Activated CD4-positive, alpha-beta T cell treated with anti-CD3 and anti-CD28 coated beads, Interleukin-2, amount 50 U/mL, for 24 hours (primary cell): Measurements from ENCODE around the gene FXYD4.

ENCODE experiments used
- DNase-seq, 2 donors: peaks; one replicate each; pipeline ENCODE4 v3.0.0-alpha.2; 2020; ENCODE audit warnings: low read depth in 1 of 2, low spot score in 1 of 2

The FXYD4 gene

GRCh38 chr10:43343126-43343525, 28.3 kb upstream of the FXYD4 start:
- no peak for DNase-seq

DNA sequence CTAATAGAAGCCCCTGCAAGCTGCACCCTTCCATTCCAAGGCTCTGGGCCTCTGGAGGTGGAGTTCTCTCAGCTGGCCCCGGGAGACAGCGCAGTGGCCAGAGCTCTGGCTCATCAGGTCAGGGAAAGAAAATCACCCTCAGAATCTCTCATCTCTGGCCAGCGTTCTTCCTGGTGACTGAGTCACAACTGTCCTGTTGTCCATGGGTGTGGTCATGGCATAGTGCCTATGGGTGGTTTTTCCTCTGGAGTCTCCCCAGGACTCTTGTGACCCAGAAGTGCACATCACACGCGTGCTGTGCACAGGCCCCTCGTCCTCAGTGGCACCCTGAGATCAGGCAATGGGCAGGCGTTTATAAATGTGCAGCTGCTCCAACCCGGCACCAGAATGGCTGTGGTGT, 27.4 kb upstream of the FXYD4 start:
- DNase-seq: no peak

DNA sequence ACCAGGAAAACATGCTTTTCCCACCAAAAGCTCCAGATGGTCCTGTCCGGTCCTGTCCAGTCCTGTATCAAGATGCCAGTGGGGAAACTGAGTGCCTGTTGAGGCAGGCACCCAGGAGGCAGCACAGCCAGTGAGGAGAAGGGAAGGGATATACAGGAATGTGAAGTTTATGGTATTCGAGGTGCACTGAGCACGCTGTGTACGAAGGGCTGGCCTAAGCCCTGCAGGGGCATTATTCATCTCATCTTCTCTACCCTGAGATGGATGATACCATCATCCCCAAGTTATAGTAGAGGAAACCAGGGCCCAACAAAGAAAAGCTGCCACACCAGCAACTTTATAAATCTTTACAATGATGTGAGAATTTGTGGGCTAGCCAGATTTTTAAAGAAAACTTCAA, 23.4 kb upstream of the FXYD4 start:
- DNase-seq: no peak

DNA sequence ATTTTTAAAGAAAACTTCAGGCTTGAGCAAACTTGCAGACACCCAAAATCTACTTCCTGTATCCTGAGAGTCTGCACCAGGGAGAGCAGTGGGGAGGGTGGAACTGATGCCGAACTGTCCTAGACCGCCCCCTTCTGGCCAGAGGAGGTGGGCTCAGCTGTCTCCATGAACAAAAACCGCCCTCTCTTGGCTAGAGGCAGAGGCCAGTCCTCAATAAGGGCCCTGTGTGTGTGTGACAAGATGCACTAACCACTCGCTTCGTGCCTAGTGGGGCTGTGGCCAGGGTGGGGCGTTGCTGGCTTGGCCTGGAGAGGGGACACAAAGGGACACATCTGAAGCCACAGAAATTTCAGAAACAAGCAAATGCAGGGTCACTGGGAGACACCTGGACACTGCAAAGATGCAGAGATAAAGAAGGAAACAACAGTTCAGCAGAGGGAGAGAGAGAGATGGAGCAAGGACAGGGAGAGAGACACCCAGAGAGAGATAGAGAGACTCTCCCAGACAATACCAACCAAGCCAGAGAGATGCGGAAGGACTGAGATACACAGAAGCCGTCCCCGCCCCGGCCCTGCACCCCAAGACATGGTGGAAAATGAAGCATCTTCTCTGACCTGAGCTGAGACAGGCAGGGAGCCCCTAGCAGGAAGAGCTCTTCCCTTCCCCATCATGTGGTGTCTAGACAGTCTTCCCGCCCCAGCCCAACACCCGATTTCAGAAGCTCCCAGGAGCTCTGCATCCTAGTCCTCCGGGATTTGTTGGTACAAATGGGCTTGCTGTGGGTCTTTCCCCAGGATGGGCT, 22.7 kb upstream of the FXYD4 start:
- peak; percentile 70 to 78 for DNase-seq

- DNase-seq: no peak
These were observed 21.3 kb upstream of the FXYD4 start for GRCh38 chr10:43350156-43350555.

DNA sequence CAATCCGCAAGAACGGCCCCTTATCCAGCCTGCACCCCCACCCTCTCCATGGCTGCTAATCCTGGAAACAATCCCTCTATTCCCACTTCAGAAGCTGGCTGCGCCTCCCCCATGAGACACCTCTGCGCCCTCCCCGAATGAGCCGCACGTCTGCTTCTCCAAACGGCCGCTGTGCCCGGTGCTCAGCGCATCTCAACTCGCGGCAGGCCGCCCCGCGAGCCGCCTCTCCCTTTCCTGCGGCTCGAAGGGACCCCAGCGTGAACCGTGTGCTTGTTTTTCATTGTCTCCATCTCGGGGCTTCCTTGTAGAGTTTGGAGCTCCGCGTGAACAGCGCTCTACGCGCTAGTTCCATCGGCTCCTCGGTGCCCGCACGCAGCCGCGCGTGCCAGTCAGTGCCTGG, 20.8 kb upstream of the FXYD4 start:
- DNase-seq: no peak

- DNase-seq: no peak
These were observed 20.1 kb upstream of the FXYD4 start for GRCh38 chr10:43351301-43351700.

GRCh38 chr10:43352951-43353350, 18.5 kb upstream of the FXYD4 start:
- no peak for DNase-seq

DNA sequence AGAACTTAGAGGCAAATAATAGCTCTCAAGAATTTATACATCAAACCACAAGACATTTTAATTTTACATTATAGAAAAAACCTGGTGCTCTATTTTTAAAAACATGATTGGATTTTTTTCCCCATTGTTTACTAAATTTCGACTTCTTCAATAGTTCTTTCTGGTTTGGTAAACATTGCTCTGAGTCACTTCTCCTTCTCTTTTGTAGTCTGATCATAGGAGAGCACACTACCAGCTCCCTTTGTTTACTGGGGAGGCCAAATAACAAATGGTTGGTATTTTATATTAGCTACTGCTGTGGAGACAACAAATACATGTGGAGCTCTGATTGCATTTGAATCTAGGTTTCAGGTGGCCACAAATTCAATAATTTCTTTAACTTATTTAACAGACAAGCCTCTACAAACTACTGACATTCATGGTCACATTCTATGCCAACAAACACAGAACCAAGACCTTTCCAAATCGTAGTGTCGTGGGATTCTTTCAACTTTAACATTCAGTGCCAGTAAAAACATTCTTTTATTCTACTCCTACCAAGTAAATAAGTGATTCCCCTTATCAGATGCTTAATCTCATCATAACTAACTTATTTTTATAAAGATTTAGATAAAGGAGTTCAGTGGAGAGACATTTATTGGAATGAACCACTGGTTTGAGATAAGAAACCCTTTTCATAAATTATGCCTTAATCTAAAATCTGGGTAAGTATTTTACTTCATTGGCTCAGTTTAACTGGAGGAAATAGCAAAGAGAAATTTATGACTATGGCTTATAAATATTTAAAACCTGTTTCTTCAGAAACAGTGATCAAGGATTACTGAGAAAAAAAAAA, 17.7 kb upstream of the FXYD4 start:
- DNase-seq: no peak

- no peak for DNase-seq
These were observed 17.2 kb upstream of the FXYD4 start for GRCh38 chr10:43354330-43354635.

GRCh38 chr10:43354879-43355380, 16.5 kb upstream of the FXYD4 start:
- no peak for DNase-seq

- DNase-seq: no peak
These were observed 15.6 kb upstream of the FXYD4 start for GRCh38 chr10:43355749-43356371.

GRCh38 chr10:43360086-43360485, 11.3 kb upstream of the FXYD4 start:
- DNase-seq: no peak

- DNase-seq: peak in 1 of 2 donors; percentile 32
These were observed 9.8 kb upstream of the FXYD4 start for GRCh38 chr10:43361547-43362190.

- DNase-seq: peak; percentile 95 to 97
These were observed 9.1 kb upstream of the FXYD4 start for GRCh38 chr10:43362191-43362839.

DNA sequence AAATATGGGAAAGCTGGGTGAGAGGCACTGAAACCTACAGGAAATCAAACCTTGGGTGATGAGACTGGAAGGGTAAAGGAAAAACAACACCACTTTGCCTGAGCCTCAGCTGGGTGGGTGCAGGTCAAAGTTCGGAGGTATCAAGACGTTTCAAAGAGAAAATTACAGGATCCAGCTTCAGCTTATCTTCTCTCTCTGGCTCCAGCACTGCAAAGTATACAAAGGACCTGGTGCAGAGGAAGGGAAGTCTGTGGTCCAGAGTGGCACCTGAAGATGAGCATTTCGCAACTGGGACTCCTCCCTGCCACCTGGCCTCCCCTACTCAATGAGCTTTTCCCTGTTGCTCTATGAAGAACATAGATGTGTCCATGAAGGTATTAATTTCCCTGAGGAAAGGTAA, 6.4 kb upstream of the FXYD4 start:
- no peak for DNase-seq

GRCh38 chr10:43369921-43370320, 1.5 kb upstream of the FXYD4 start:
- DNase-seq: no peak

DNA sequence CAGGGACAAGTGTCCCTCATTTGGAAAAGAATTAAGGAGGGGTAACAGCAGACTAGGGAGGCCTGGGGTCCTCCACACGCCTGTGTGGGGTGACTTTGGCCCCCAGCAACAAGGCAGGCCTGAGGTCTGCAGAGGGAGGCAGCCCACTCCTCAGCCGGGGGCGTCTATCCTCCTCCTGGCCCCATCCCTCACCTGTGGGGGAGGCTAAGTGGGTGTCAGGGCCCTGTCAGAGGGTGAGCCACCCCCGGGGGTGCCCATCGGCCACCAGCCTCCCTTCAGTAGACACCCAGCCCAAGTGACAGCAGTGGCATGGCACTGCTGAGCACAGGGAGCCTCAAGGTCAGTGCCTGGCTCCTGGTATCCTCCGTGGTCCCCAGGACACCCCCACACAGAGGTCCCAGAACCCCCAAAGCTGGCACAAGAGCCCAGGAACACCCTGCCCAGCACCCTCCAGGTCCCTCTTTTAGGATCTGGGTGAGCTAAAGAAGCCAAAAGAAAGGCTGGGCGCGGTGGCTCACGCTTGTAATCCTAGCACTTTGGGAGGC, 693 bp upstream of the FXYD4 start:
- no peak for DNase-seq

DNA sequence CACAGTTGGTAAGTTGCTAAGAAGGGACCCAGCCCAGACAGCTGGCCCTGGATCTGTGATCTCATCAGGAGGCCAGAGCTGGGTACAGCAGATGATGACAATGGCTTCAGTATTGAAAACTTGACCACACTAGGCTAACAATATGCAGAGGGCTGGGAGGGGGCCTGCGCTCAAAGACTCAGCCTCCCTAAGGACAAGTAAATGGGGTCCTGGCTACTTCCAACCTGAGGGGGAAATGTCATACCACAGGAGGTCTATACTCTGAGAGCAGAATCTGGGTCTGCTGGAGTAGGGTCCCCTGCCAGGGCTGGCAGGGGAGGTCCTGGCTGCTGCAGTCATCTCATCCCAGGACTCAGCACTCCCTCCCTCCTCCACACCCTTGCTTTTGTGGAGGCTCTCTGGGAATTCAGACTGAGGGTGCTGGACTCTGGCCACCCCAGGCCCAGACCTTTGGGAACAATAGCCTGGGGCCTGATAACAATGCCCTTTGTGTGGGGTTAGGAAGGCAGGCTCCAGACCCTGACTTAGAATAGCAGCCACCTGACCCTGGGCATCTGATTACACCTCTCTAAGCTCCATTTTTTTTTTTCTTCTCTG, 1.4 kb downstream of the FXYD4 start:
- no peak for DNase-seq

DNA sequence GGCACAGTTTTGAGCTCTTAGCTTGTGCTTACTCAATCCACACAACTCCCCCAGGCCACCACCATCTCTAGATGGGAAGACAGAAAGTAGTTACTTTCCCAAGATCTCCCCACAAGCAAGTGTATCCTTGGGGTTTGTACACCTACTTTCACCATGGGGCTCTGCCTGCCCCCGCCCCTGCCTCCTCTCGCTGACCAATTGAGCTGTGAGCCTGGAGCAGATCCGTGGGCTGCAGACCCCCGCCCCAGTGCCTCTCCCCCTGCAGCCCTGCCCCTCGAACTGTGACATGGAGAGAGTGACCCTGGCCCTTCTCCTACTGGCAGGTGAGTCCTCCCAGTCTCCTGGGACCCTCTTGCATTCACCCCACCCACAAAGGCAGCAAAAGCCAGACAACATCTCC, 2.0 kb downstream of the FXYD4 start:
- no peak for DNase-seq
